SK-N-SH (cell line): ENCODE measurements around the gene DSG2.

Experiments used
- CTCF ChIP-seq: fragments of 200-600 bp; sonication (generic); IDR thresholded peaks from 2 replicates; pipeline ENCODE4 v1.6.1; 2017; ENCODE audit warnings: antibody characterized with exemption, mild to moderate bottlenecking, moderate library complexity
- EP300 ChIP-seq, 2 experiments: IDR thresholded peaks; 2 replicates each; pipeline versions ENCODE4 v1.4.0 to v1.6.1; 2012; ENCODE audit warnings: borderline replicate concordance in 1 of 2, low read depth in 1 of 2, low read length in 1 of 2
- EZH2phosphoT487 ChIP-seq: fragments of 200-600 bp; sonication (generic); IDR thresholded peaks from 2 replicates; pipeline ENCODE4 v1.6.1; 2017; ENCODE audit warnings: low read depth, mixed run types, mild to moderate bottlenecking, antibody characterized with exemption, moderate library complexity, borderline replicate concordance
- GABPA ChIP-seq: IDR thresholded peaks from 2 replicates; pipeline ENCODE4 v1.4.0; 2012; ENCODE audit warnings: low read depth, mild to moderate bottlenecking
- MAX ChIP-seq: IDR thresholded peaks from 2 replicates; pipeline ENCODE4 v1.4.0; 2012; ENCODE audit warnings: low read depth
- POLR2AphosphoS5 ChIP-seq: IDR thresholded peaks from 2 replicates; pipeline ENCODE4 v1.6.1; 2012; ENCODE audit warnings: low read depth, low read length
- REST ChIP-seq: IDR thresholded peaks from 2 replicates; pipeline ENCODE4 v1.6.1; 2012; ENCODE audit warnings: mild to moderate bottlenecking, low read depth, low read length, moderate library complexity
- SIN3A ChIP-seq: IDR thresholded peaks from 2 replicates; pipeline ENCODE4 v1.6.1; 2012; ENCODE audit warnings: low read depth, mild to moderate bottlenecking, low read length, moderate library complexity, borderline replicate concordance
- SMC3 ChIP-seq: IDR thresholded peaks from 2 replicates; pipeline ENCODE4 v1.6.1; 2012; ENCODE audit warnings: low read depth, low read length, improper control_type of control experiment
- TAF1 ChIP-seq: IDR thresholded peaks from 2 replicates; pipeline ENCODE4 v1.6.1; 2012; ENCODE audit warnings: low read depth, mild to moderate bottlenecking, low read length, moderate library complexity, borderline replicate concordance
- USF1 ChIP-seq: IDR thresholded peaks from 2 replicates; pipeline ENCODE4 v1.4.0; 2012; ENCODE audit warnings: low read depth, borderline replicate concordance
- YY1 ChIP-seq: IDR thresholded peaks from 2 replicates; pipeline ENCODE4 v1.4.0; 2012; ENCODE audit warnings: low read depth, mild to moderate bottlenecking

- TF ChIP-seq YY1 (no peak), CTCF (no peak), MAX (no peak), REST (no peak), EZH2phosphoT487 (no peak), SMC3 (no peak), SIN3A (no peak), TAF1 (no peak), POLR2AphosphoS5 (no peak), USF1 (no peak), GABPA (no peak), EP300 (IDR thresholded peaks at IDR 0.05; ENCODE audit: borderline replicate concordance in 1 of 2, low read depth in 1 of 2, low read length in 1 of 2) (no peak)
Measured at GRCh38 chr18:31585991-31586390, 88.0 kb downstream of the DSG2 start.
